ENCODE measurements around the gene GORAB. TPM values are rescaled to one million over a fixed set of nuclear protein-coding genes. Genes with fewer than 3 reads are reported as not detected.

Gene GORAB
- total RNA-seq, 4 donors from 2014 or later = 6.2 to 14.0 (median 8.5) TPM

GRCh38 chr1:170537798-170538503, 6.0 kb downstream of the GORAB start:
- ATAC-seq (ENCODE audit: low FRiP score) (peak; percentile 64), DNase-seq (ENCODE audit: low spot score) (no peak)
- TF ChIP-seq CTCF (IDR thresholded peaks at IDR 0.05) = no peak

GRCh38 chr1:170538687-170539086, 6.7 kb downstream of the GORAB start:
- no peak for DNase-seq (ENCODE audit: low spot score)
- ATAC-seq (ENCODE audit: low FRiP score) = no peak
- no peak for TF ChIP-seq CTCF (IDR thresholded peaks at IDR 0.05)

GRCh38 chr1:170539154-170539553, 7.2 kb downstream of the GORAB start:
- DNase-seq (ENCODE audit: low spot score) = no peak
- no peak for ATAC-seq (ENCODE audit: low FRiP score)
- no peak for TF ChIP-seq CTCF (IDR thresholded peaks at IDR 0.05)

- TF ChIP-seq CTCF (IDR thresholded peaks at IDR 0.05) = no peak
- DNase-seq (ENCODE audit: low spot score) (no peak), ATAC-seq (ENCODE audit: low FRiP score) (no peak)
Observed at GRCh38 chr1:170544624-170545023, 12.7 kb downstream of the GORAB start.

- no peak for ATAC-seq (ENCODE audit: low FRiP score)
Observed at GRCh38 chr1:170545476-170545875, 13.5 kb downstream of the GORAB start.

GRCh38 chr1:170547255-170547654, 15.3 kb downstream of the GORAB start:
- no peak for ATAC-seq (ENCODE audit: low FRiP score)
- DNase-seq (ENCODE audit: low spot score) = no peak
- TF ChIP-seq CTCF (IDR thresholded peaks at IDR 0.05) = no peak

More at GRCh38 chr1:170545476-170545875, 13.5 kb downstream of the GORAB start:
- DNase-seq (ENCODE audit: low spot score) = no peak
- TF ChIP-seq CTCF (IDR thresholded peaks at IDR 0.05) = no peak

GRCh38 chr1:170548497-170548896, 16.5 kb downstream of the GORAB start:
- DNase-seq (ENCODE audit: low spot score) (no peak), ATAC-seq (ENCODE audit: low FRiP score) (no peak)
- TF ChIP-seq CTCF (IDR thresholded peaks at IDR 0.05) = no peak
